ENCODE results near the gene SLC2A5.

DNA sequence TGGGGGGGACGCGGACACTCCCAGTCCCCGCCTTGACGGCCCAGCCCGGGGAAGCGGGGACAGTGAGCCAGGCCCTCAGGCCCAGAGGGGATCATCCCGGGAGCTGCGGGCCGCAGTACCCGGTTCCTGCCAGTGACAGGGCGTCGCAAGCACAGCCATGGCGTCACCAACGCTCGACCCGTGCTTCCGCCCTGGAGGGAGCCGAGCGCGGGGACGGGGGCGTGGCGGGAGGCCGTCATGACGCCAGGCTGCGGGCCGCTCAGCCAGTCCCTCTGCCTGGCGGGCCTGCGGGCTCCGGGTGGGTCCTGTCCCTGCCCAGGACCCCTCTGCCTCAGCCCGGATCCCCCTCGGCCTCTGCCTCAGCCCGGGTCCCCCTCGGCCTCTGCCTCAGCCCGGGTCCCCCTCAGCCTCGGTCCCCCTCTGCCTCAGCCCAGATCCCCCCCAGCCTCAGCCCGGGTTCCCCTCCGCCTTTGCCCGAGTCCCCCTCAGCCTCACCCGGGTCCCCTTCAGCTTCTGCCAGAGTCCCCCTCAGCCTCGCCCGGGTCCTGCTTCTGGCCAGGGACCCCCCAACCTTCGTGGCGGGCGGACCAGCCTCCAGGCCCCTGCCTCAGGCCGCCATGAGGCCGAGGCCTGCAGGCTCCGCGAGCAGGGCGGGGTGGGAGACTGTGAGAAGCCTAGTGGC, 2.3 kb upstream of the SLC2A5 start:
- no peak for TF ChIP-seq CTCF (IDR thresholded peaks at IDR 0.05; ENCODE audit: insufficient read depth, low read length)
- no peak for TF ChIP-seq POLR2AphosphoS5 (IDR thresholded peaks at IDR 0.05; ENCODE audit: low read depth)
- no peak for TF ChIP-seq SPI1 (IDR thresholded peaks at IDR 0.05; ENCODE audit: borderline replicate concordance, low read depth)
- no peak for TF ChIP-seq GABPA (IDR thresholded peaks at IDR 0.05; ENCODE audit: low read depth)
- TF ChIP-seq REST (IDR thresholded peaks at IDR 0.05; ENCODE audit: insufficient replicate concordance, low read depth): no peak

All from HL-60 (cell line).